Measurements from ENCODE around the gene RUSF1.
A peak's percentile ranks its signal among the peaks of the same experiment; 100 is the strongest.
"Not testable (repeated sequence)": the region's sequence is repeated elsewhere in the genome, so short reads cannot be mapped to it uniquely, and the experiment has no call there.

Gene RUSF1

DNA sequence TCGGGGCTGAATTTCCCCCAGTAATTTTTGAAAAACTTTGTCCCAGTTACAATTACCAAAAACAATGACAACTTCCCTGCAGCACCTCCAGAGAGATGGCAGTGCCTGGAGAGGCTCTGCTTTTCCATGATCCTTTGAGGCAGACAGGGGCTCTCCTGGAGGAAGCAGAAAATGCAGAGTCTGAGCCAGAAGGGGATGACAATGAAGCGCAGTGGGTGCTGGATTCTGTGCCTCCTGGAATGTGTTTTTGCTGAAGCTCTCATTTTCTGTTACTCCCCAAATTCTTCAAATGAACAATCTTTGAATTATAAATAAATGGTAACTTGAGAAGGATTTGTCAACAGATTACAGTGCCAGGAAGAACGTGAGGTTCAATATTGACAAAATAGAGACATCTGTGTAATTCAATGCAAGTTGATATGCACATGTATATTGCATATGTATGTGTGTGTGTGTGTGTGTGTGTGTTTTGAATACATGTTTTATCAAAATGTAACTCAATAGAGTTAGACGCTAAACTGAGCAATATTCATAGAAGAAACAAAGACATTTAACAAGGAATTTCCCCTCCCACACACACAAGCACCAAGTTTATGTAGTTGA is 9.7 kb upstream of the RUSF1 start:
- DNase-seq (ENCODE audit: low read depth in 3 of 3) = no peak

DNA sequence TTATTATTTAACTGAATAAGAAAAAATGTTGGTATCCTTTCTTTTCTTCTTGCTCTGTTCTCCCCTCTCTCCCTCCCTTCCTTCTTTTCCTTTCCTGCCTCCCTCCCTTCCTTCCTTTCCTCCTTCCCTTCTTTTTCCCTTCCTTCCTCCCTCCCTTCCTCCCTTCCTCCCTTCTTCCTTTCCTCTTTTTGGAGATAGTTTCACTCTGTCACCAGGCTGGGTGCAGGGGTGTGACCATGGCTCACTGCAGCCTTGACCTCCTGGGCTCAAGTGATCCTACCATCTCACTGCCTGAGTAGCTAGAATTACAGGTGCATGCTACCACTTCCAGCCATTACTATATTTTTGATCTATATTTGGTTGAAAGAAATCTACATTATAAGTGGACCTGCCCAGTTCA is 5.7 kb upstream of the RUSF1 start:
- DNase-seq (ENCODE audit: low read depth in 3 of 3) = no peak

DNA sequence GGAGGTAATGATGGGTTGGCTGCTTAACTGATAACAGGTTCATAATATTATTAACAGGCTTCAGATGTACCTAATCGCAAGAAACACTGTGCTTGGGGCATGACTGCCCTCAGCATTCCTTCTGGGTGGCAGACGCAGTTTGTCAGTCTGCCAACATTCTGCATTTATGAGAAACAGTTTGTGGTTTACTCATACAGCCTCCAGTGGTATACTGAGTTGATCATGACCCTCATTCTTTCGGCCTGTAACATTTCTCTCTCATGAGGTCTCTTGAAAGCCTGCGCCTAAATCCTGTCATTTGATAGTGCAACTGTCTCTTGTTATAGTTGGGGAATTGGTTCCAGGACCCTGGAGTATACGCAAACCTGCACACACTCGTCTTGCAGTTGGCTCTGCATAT is 4.9 kb upstream of the RUSF1 start:
- no peak for DNase-seq (ENCODE audit: low read depth in 3 of 3)

DNA sequence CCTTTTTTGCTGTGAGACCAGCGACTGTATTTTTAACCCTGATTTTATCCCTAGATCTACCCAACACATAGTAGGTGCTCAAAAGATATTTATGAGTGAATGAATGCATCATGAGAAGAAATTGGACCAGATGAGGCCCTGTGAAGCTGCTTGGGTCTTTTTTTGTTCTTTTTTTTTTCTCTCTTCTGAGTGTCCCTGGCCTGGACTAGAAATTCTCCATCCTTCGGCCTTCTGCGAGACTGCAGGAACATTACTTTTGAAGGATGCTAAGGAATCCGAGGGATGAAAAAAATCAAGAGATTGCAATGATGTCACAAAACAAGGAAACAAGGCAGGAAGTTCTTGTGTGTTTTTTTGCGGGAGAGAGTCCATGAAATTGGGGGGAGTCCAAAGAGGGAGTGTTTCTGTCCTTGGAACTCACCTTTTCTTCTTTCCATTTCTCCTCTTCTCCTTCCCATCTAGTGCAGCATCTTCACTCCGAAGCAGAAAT is 560 bp upstream of the RUSF1 start:
- DNase-seq (ENCODE audit: low read depth in 3 of 3) = no peak

DNA sequence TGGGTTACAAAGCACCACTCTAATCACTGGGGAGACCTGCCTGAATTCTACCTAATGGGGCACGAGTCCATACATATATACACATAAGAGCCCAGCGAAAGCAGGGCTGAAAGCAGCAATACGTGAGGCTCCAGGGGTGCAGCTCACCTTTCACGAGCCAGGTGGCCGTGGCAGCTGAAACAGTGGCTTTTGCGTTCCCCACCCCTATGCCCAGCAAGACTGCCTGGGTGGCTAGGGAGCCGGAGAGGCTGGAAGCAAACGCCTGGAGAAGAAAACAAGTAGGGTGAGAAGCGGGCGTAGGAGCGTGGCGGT is 618 bp downstream of the RUSF1 start:
- no peak for DNase-seq (ENCODE audit: low read depth in 3 of 3)

DNA sequence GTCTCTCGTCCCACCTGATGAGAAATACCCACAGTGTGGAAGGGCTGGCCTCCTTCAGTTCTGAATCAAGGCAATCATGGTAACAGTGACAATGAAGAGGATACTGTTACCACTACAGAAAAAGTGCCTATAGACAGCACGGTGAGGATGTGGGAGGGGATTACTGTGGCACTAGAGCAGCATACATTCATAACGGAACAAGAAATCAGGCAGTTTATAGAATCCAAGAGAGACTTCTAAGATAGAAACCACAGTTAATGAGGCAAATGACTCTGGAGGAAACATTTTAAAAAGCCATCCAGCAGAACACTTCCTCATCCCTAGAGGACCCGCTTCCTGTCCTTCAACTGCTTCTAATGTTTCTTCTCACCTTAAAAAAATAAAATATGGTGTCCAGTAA is 2.7 kb downstream of the RUSF1 start:
- no peak for DNase-seq (ENCODE audit: low read depth in 3 of 3)

DNA sequence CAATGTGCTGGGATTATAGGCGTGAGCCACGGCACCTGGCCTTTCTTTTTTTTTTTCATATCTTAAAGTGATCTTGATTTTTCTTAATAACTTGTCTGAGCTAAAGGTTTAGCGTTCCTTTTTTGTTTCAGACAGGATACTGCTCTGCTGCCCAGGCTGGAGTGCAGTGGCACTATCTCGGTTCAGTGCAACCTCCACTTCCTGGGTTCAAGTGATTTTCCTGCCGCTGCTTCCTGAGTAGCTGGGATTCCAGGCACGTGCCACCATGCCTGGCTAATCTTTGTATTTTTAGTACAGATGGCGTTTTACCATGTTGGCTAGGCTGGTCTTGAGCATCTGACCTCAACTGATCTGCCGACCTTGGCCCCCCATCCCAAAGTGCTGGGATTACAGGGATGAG is 4.0 kb downstream of the RUSF1 start:
- DNase-seq (ENCODE audit: low read depth in 3 of 3) = no peak

DNA sequence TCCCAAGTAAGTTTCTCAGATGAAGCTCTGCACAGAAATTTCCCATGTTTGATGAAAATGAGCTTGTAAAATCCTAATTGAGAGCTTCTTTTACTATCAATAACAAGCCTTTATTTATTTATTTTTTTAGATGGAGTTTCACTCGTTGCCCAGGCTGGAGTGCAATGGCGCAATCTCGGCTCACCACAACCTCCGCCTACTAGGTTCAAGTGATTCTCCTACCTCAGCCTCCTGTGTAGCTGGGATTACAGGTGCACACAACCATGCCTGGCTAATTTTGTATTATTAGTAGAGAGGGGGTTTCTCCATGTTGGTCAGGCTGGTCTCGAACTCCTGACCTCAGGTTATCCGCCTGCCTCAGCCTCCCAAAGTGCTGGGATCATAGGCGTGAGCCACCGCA is 4.6 kb downstream of the RUSF1 start:
- not testable (repeated sequence) for DNase-seq (ENCODE audit: low read depth in 3 of 3)

DNA sequence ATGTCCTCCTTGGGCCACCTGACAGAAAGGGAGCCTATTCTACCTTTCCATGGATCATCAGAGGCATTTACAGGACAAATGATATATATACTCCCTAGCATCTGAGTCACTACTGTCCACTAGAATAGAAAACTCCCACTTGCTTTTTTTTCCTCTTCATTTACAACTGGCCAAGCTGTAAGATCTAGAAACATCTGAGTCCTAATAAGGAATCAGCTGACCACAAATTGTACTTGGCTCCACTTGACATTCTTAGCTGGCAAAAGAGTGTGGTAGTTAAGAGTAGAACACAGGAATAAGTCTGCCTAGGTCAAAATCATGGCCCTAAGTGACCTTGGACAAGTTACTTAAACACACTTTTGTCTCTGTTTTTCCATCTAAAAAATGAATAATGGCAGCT is 5.2 kb downstream of the RUSF1 start:
- DNase-seq (ENCODE audit: low read depth in 3 of 3) = no peak

DNA sequence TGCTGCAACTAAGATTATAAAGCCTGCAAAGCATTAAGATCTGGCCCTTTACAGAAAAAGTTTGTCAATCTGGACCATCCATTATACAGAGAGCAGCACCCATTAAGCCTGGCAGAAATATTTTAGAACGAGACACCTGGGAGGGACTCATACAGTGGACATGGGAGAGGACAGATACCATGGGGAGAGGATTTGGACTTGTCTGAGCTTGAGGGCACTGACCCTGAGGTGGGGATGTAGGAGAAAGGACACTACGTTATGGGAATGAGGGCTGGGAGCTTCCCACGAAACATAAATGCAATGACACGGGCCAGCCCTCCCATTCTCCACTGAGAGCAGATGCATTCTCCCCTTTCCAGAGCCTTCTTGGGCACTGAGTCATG is 6.2 kb downstream of the RUSF1 start:
- DNase-seq (ENCODE audit: low read depth in 3 of 3) = no peak

DNA sequence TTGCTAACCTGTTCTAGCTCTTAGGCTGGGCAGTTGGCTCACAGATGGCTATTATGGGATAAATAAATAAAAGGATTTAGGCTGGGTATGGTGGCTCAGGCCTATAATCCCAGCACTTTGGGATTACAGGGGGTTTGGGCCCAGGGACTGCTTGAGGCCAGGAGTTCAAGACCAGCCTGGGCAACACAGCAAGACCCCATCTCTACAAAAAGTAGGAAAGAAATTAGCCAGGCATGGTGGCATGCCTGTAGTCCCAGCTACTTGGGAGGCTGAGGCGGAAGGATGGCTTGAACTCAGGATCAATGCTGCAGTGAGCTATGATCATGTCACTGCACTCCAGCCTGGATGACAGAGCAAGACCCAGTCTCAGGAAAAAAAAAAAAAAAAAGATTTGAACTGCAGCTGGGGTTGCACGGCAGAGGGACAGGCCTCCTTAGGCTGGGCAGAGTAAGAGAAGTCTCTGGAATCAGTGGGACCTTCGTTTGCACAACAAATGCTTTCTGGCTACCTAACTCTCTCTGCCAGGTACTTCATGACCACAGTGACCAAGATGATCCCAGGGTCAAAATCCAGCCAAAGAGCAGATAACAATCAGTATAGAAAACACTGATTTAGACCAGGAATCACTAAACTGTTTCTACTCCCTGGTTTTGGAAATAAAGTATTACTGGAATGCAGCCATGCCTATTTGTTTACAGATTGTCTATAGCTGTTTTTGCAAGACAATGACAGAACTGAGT is 6.8 kb downstream of the RUSF1 start:
- no peak for DNase-seq (ENCODE audit: low read depth in 3 of 3)

DNA sequence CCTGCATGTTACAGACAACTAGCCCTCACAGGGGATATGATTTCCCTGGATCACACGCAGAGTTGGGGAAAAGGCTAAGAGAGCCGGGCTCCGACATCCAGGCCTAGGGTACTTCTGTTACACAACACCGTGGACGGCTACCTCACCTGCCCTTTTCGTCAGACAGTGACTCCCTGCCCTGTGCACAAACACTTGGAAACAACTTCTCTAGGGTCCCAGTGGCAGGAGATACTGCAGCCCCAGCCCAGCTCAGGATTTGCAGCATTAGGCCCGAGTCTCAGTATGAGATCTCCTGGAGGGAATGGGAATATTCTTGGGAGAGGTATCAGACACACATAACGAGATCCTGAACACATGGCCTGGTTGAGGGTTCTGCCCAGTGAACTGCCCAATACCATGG is 8.3 kb downstream of the RUSF1 start:
- no peak for DNase-seq (ENCODE audit: low read depth in 3 of 3)

DNA sequence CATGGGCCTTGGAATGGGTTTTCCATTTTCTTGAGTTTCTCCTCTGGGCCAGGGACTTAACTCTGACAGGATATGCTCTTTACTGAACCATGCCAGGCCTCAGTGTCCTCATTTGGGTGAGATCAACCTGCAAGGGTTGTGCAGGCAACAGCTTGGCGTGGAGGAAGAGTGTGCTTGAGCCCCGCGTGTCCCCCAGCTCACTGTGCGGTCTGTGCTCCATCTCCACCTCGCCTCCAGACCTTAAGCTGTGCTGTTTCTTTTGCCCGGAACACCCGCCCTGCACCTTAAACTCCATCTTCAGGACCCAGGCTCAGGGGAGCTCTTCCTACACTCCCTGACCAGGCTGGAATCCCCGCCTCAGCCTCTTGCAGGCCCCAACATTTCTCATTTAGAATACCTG is 9.7 kb downstream of the RUSF1 start:
- no peak for DNase-seq (ENCODE audit: low read depth in 3 of 3)

DNA sequence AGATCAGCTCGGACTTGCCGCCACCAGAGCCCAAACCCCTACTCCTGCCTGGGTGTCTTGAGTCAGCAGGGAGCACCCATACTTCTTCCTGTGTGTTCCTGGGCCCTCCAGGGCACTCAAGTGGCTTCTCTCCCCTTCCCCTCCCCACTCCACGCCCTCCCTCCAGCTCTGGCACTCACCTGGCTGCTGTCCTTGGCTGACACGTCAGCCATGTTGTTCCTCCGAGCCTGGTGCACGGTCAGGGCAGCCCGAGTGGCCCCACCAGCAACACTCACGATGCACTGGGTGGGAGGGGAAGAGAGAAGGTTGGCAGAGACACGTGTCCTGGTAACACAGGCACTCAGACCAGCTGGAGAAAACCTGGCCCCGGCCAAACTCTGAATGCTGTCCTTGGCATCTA is 11.5 kb downstream of the RUSF1 start:
- DNase-seq (ENCODE audit: low read depth in 3 of 3) = no peak

DNA sequence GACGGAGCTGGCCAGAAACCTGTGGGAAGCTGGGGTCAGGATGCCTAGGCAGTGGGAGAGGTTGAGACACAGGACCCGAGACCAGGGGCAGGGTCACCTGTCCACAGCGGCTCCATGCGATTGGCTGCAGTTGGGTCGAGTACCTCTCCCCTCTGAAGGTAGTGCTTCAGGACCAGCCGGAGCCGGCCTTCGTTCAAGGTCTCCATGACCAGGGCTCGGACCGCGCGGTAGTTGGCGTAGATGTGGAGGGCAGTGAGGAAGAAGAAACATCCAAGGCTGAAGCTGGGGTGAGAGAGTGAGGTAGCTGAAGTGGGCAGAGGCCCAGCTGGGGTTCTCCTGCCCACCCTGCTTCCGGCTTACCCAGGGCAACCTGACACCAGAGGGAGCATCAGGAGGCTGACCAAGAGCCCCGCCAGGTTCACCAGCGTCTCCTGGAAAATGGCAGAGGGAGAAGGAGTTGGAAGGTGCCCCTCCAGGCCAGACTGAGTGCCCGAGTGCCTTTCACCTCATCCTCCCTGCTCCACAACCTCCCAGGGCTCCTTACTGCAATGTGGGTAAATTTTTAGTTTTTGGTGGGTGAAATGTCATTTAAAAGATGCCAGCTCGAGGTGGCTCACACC is 14.6 kb downstream of the RUSF1 start:
- DNase-seq (ENCODE audit: low read depth in 3 of 3) = no peak

DNA sequence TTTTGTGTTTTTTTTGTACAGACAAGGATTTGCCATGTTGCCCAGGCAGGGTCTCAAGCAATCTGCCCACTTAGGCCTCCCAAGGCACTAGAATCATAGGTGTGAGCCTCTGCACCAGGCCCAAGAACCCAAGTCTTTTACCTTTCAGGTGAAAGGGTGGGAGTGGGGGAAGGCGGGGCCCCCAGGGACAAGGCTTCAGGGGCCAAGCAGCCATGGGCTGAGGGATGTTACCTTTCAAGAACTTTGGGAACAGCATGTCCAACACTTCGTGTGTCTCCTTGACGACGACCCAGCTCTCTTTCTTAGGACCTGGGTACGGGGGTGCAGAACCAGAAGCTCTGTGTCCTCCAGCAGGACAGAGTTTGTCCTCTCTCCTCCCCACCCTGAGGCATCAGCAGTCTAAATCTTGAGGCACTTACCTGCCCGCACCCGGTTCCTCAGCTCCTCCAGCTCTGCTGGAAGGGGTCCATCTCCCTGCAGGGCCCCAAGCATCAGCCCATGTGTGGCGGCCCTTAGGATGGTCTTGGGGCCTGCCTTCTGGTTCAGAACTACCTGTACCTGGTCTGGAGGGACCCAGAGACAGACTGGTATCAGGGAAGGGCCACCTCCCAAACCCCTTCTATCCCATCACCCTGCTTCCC is 16.3 kb downstream of the RUSF1 start:
- DNase-seq (ENCODE audit: low read depth in 3 of 3) = no peak

DNA sequence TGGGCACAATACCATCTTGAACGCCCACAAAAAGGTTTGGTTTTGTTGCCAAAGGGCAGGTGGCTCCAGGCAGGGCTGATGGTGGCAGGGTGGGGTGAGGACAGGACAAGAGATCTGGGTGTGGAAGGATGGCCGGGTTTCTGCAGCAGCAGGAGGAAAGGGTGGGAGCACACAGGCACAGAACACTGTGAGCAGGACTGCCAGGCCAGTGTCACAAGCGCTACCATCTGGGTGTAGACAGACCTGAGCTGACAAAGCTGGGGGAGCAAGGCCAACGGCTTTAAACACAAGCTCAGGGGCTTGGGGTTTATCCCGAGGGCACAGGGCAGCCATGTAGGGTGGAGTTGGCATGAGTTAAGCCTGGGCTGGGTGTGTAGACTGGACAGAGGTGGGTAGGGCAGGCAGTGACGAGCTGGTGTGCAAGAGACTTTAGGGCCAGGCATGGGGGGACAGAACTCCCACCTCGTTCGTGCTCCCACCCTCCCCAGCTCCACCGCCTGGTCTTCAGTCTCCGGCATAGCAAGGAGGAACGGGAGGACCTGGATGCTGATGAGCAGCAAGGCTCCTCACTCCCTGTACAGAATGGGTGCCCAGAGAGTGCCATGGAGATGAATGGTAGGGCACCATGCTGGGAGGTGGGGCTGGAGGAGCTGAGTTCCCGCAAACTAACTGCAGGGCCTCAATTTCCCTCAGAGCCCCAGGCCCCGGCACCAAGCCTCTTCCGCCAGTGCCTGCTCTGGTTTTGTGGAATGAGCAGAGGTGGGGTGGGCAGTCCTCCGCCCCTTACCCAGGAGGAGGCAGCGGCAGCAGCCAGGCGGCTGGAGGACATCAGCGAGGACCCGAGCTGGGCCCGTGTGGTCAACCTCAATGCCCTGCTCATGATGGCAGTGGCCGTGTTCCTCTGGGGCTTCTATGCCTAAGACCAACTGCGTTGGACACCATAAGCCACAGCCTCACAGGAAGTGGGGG is 18.3 kb downstream of the RUSF1 start:
- DNase-seq (ENCODE audit: low read depth in 3 of 3) = no peak

DNA sequence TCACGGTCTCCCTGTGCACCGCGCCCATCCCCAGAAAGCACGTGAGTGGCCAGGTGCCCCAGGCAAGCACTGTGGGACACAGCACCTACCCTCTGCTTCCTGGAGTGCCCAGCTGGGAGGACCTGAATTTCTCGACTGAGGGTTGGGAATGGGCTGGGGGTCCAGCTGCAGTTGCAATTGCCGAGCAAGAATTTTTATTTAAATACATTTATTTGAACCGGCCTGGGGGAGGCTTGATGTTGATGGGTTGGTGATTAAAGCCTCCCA is 19.0 kb downstream of the RUSF1 start:
- DNase-seq (ENCODE audit: low read depth in 3 of 3) = no peak

DNA sequence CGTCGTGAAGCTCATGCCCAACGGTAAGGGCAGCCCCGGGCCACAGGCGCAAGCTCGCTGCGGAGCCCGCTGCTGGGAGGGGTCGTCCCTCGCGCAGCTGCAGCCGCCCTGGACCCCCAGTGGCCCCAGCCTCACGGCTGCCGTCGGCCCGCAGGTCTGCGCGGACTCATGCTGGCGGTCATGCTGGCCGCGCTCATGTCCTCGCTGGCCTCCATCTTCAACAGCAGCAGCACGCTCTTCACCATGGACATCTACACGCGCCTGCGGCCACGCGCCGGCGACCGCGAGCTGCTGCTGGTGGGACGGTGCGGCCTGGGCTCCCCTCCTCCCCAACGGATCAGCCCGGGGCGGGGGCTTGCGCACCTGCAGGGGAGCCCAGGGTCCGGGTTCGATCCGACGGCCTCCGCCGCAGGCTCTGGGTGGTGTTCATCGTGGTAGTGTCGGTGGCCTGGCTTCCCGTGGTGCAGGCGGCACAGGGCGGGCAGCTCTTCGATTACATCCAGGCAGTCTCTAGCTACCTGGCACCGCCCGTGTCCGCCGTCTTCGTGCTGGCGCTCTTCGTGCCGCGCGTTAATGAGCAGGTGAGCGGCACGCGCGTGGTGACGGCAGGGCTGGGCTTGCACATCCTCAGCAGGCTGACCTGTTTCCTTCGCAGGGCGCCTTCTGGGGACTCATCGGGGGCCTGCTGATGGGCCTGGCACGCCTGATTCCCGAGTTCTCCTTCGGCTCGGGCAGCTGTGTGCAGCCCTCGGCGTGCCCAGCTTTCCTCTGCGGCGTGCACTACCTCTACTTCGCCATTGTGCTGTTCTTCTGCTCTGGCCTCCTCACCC is 19.5 kb downstream of the RUSF1 start:
- DNase-seq (ENCODE audit: low read depth in 3 of 3) = no peak

DNA sequence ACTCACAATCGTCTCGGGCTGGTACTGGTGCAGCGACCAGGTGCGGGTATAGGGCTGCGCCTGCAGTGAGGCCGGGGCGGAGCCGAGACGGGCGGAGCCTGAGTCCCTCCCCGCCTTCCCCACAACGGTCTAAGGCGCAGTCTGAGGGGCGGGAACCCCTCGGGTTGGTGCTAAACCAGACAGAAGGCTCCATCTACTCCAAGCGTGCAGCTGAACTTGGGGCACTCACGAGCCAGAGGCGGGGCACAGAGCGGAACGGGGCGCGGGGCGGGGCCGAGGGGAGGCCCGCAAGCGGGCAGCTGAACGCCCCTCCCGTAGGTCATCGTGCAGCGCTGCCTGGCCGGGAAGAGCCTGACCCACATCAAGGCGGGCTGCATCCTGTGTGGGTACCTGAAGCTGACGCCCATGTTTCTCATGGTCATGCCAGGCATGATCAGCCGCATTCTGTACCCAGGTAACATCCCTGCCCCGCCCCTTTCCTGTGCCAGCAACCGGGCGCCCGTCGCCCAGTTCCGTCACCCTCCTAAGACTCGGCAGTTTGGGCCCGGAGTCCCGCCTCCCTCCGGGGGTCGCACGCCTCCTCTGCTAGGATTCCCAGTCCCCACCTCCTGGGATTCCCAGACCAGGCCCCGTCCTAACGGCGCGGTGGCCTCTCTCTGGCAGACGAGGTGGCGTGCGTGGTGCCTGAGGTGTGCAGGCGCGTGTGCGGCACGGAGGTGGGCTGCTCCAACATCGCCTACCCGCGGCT is 20.3 kb downstream of the RUSF1 start:
- DNase-seq (ENCODE audit: low read depth in 3 of 3) = peak in 1 of 3 experiments; percentile 58

Measured in stimulated activated CD4-positive, alpha-beta T cell treated with anti-CD3 and anti-CD28 coated beads, TNF-alpha, amount 100 ng/mL, for 24 hours (primary cell).